HL-60 (cell line): ENCODE results near the gene FBXO15.

Experiments
- DNase-seq, 2 experiments: peaks; one replicate each; pipeline ENCODE4 v3.0.0-alpha.2; 2010 to 2020; ENCODE audit warnings: low read depth in 1 of 2, low spot score in 1 of 2
- H3K27ac ChIP-seq: fragments of 250-450 bp; sonication (Bioruptor Pico); replicated peaks from 2 replicates; pipeline ENCODE4 v1.5.1; 2020; ENCODE audit warnings: mild to moderate bottlenecking, moderate library complexity
- H3K27me3 ChIP-seq: fragments of 250-450 bp; sonication (Bioruptor Pico); 2 replicates; pipeline ENCODE4 v1.5.1; 2021; ENCODE audit warnings: mild to moderate bottlenecking, moderate library complexity; ENCODE audit not compliant: insufficient read depth, poor library complexity, severe bottlenecking
- H3K4me3 ChIP-seq: replicated peaks from 2 replicates; pipeline ENCODE4 v1.5.1; 2011; ENCODE audit warnings: mild to moderate bottlenecking, control low read depth, low read length; ENCODE audit not compliant: insufficient read depth
- CTCF ChIP-seq: IDR thresholded peaks from one replicate; pipeline ENCODE4 v1.5.1; 2011; ENCODE audit warnings: low read length, control low read depth, inconsistent platforms; ENCODE audit not compliant: insufficient read depth
- GABPA ChIP-seq: IDR thresholded peaks from 2 replicates; pipeline ENCODE4 v1.6.1; 2012; ENCODE audit warnings: low read depth
- POLR2AphosphoS5 ChIP-seq: IDR thresholded peaks from 2 replicates; pipeline ENCODE4 v1.6.1; 2012; ENCODE audit warnings: low read depth
- REST ChIP-seq: IDR thresholded peaks from 2 replicates; pipeline ENCODE4 v1.6.1; 2012; ENCODE audit warnings: low read depth; ENCODE audit not compliant: insufficient replicate concordance
- SPI1 ChIP-seq: IDR thresholded peaks from 2 replicates; pipeline ENCODE4 v1.6.1; 2012; ENCODE audit warnings: low read depth, mild to moderate bottlenecking, borderline replicate concordance

Gene FBXO15

GRCh38 chr18:74153793-74154192 lies 6.2 kb upstream of the FBXO15 start:
- no peak overlapping the region for H3K27ac ChIP-seq
- no peak for DNase-seq
- no peak overlapping the region for H3K4me3 ChIP-seq
- no peak for TF ChIP-seq SPI1
- no peak for TF ChIP-seq GABPA
- TF ChIP-seq REST = no peak
- no peak for TF ChIP-seq CTCF
- no peak for TF ChIP-seq POLR2AphosphoS5
- H3K27me3 ChIP-seq = no peaks in the 10 kb centered on the region

GRCh38 chr18:74153377-74153776 lies 5.7 kb upstream of the FBXO15 start:
- DNase-seq = no peak
- H3K4me3 ChIP-seq = no peak overlapping the region
- no peak for TF ChIP-seq GABPA
- TF ChIP-seq POLR2AphosphoS5 = no peak
- TF ChIP-seq SPI1 = no peak
- TF ChIP-seq CTCF = no peak
- no peak for TF ChIP-seq REST

GRCh38 chr18:74152857-74153256 lies 5.2 kb upstream of the FBXO15 start:
- Histone ChIP-seq H3K4me3 (no peak overlapping the region), H3K27ac (no peak overlapping the region), H3K27me3 (no peaks in the 10 kb centered on the region)
- peak in 1 of 2 experiments; percentile 24 for DNase-seq
- TF ChIP-seq CTCF (peak; percentile 73), SPI1 (no peak), POLR2AphosphoS5 (no peak)

More at GRCh38 chr18:74153377-74153776, 5.7 kb upstream of the FBXO15 start:
- no peak overlapping the region for H3K27ac ChIP-seq
- H3K27me3 ChIP-seq = no peaks in the 10 kb centered on the region

GRCh38 chr18:74152270-74152669 lies 4.6 kb upstream of the FBXO15 start:
- H3K4me3 ChIP-seq = no peak overlapping the region
- TF ChIP-seq POLR2AphosphoS5 (no peak), SPI1 (no peak), CTCF (no peak), REST (no peak), GABPA (no peak)

More at GRCh38 chr18:74152270-74152669, 4.6 kb upstream of the FBXO15 start:
- no peak for DNase-seq
- H3K27ac ChIP-seq = no peak overlapping the region
- no peaks in the 10 kb centered on the region for H3K27me3 ChIP-seq
